ENCODE results near the gene ARRDC1. TPM values are rescaled to one million over a fixed set of nuclear protein-coding genes. Genes with fewer than 3 reads are reported as not detected.

Gene ARRDC1
- total RNA-seq, 2 experiments from 2014 or later = 29.0 TPM

- Mint-ChIP-seq H3K4me1 (ENCODE audit: low read depth) (peaks cover 36% of the 10 kb centered on the region), H3K27me3 (no peaks in the 10 kb centered on the region), H3K36me3 (ENCODE audit: low read depth) (peaks cover 32% of the 10 kb centered on the region), H3K9me3 (no peaks in the 10 kb centered on the region), H3K4me3 (no peak overlapping the region), H3K27ac (no peak overlapping the region)
- ChIA-PET CTCF (interaction anchor here (0.8 to 0.9 kb wide), 2 partner anchors 8 to 32 kb away, joined by 3 read pairs; no protein-coding TSS in a partner anchor), POLR2A (no interaction called here)
- no peak for TF ChIP-seq CTCF (IDR thresholded peaks at IDR 0.05)
- ATAC-seq (no peak), DNase-seq (no peak)
- intact Hi-C loops (cut with micrococcal nuclease) = no loop called here
Observed at GRCh38 chr9:137640862-137641261, 35.4 kb downstream of the ARRDC1 start.

- intact Hi-C loops (cut with micrococcal nuclease) = no loop called here
- DNase-seq = no peak
- H3K9me3 Mint-ChIP-seq = no peaks in the 10 kb centered on the region
- ATAC-seq = no peak
- no peak overlapping the region for H3K4me3 Mint-ChIP-seq
- POLR2A ChIA-PET = interaction anchor here (0.7 to 1.1 kb wide), 2 partner anchors 8 to 23 kb away, joined by 3 to 4 read pairs; partner anchors contain the start of gene EHMT1
- no peak for TF ChIP-seq CTCF (IDR thresholded peaks at IDR 0.05)
- no peak overlapping the region for H3K27ac Mint-ChIP-seq
- H3K4me1 Mint-ChIP-seq (ENCODE audit: low read depth) = peaks cover 41% of the 10 kb centered on the region
- peaks cover 38% of the 10 kb centered on the region for H3K36me3 Mint-ChIP-seq (ENCODE audit: low read depth)
- H3K27me3 Mint-ChIP-seq = no peaks in the 10 kb centered on the region
- CTCF ChIA-PET = no interaction called here
Observed at GRCh38 chr9:137642118-137642601, 36.7 kb downstream of the ARRDC1 start.

- ChIA-PET CTCF (no interaction called here), POLR2A (no interaction called here)
- intact Hi-C loops (cut with micrococcal nuclease) = no loop called here
- DNase-seq (no peak), ATAC-seq (no peak)
- no peak overlapping the region for H3K27ac Mint-ChIP-seq
- peaks cover 39% of the 10 kb centered on the region for H3K36me3 Mint-ChIP-seq (ENCODE audit: low read depth)
- no peaks in the 10 kb centered on the region for H3K9me3 Mint-ChIP-seq
- no peak overlapping the region for H3K4me3 Mint-ChIP-seq
- TF ChIP-seq CTCF (IDR thresholded peaks at IDR 0.05) = no peak
- no peaks in the 10 kb centered on the region for H3K27me3 Mint-ChIP-seq
- peaks cover 47% of the 10 kb centered on the region for H3K4me1 Mint-ChIP-seq (ENCODE audit: low read depth)
Observed at GRCh38 chr9:137642892-137643291, 37.4 kb downstream of the ARRDC1 start.

- no peak overlapping the region for H3K27ac Mint-ChIP-seq
- H3K36me3 Mint-ChIP-seq (ENCODE audit: low read depth) = peaks cover 42% of the 10 kb centered on the region
- H3K4me1 Mint-ChIP-seq (ENCODE audit: low read depth) = peaks cover 47% of the 10 kb centered on the region
- ChIA-PET CTCF (no interaction called here), POLR2A (interaction anchor here (1.1 to 2.0 kb wide), 2 partner anchors 21 to 23 kb away, joined by 3 to 5 read pairs; no protein-coding TSS in a partner anchor)
- no peaks in the 10 kb centered on the region for H3K27me3 Mint-ChIP-seq
- no peaks in the 10 kb centered on the region for H3K9me3 Mint-ChIP-seq
- no peak overlapping the region for H3K4me3 Mint-ChIP-seq
- DNase-seq (no peak), ATAC-seq (no peak)
- no peak for TF ChIP-seq CTCF (IDR thresholded peaks at IDR 0.05)
- intact Hi-C loops (cut with micrococcal nuclease) = no loop called here
Observed at GRCh38 chr9:137643921-137644320, 38.4 kb downstream of the ARRDC1 start.

GRCh38 chr9:137645211-137645610 is 39.7 kb downstream of the ARRDC1 start:
- TF ChIP-seq CTCF (IDR thresholded peaks at IDR 0.05) = no peak
- H3K27ac Mint-ChIP-seq = no peak overlapping the region

More at GRCh38 chr9:137645211-137645610, 39.7 kb downstream of the ARRDC1 start:
- CTCF ChIA-PET = no interaction called here
- no peak overlapping the region for H3K4me3 Mint-ChIP-seq
- H3K27me3 Mint-ChIP-seq = no peaks in the 10 kb centered on the region
- peaks cover 43% of the 10 kb centered on the region for H3K36me3 Mint-ChIP-seq (ENCODE audit: low read depth)
- intact Hi-C loops (cut with micrococcal nuclease) = no loop called here
- no peak for ATAC-seq
- H3K4me1 Mint-ChIP-seq (ENCODE audit: low read depth) = peaks cover 47% of the 10 kb centered on the region
- DNase-seq = no peak
- H3K9me3 Mint-ChIP-seq = no peaks in the 10 kb centered on the region
- POLR2A ChIA-PET = interaction anchor here (2.0 kb wide), 1 partner anchor 20 kb away, joined by 5 read pairs; no protein-coding TSS in a partner anchor
